ENCODE results near the gene PEX26.
"Not testable (repeated sequence)": the region's sequence is repeated elsewhere in the genome, so short reads cannot be mapped to it uniquely, and the experiment has no call there.

The PEX26 gene

GRCh38 chr22:18068381-18068988 is 9.3 kb upstream of the PEX26 start:
- no peak for DNase-seq
- in situ Hi-C loops (cut with MboI; ENCODE audit: low pct_unique_long_range_greater_than_20kb, low sequenced_read_pairs), result no loop called here

GRCh38 chr22:18069041-18069440 is 8.7 kb upstream of the PEX26 start:
- in situ Hi-C loops (cut with MboI; ENCODE audit: low pct_unique_long_range_greater_than_20kb, low sequenced_read_pairs), result no loop called here
- no peak for DNase-seq

GRCh38 chr22:18070041-18070440 is 7.7 kb upstream of the PEX26 start:
- in situ Hi-C loops (cut with MboI; ENCODE audit: low pct_unique_long_range_greater_than_20kb, low sequenced_read_pairs), result loop anchor here (10.0 kb wide), 1 partner anchor 235 kb away; no protein-coding TSS in a partner anchor

GRCh38 chr22:18070556-18071306 is 7.1 kb upstream of the PEX26 start:
- in situ Hi-C loops (cut with MboI; ENCODE audit: low pct_unique_long_range_greater_than_20kb, low sequenced_read_pairs), result loop anchor here (10.0 kb wide), 1 partner anchor 236 kb away; no protein-coding TSS in a partner anchor
- DNase-seq, result no peak

More at GRCh38 chr22:18070041-18070440, 7.7 kb upstream of the PEX26 start:
- DNase-seq, result no peak

DNA sequence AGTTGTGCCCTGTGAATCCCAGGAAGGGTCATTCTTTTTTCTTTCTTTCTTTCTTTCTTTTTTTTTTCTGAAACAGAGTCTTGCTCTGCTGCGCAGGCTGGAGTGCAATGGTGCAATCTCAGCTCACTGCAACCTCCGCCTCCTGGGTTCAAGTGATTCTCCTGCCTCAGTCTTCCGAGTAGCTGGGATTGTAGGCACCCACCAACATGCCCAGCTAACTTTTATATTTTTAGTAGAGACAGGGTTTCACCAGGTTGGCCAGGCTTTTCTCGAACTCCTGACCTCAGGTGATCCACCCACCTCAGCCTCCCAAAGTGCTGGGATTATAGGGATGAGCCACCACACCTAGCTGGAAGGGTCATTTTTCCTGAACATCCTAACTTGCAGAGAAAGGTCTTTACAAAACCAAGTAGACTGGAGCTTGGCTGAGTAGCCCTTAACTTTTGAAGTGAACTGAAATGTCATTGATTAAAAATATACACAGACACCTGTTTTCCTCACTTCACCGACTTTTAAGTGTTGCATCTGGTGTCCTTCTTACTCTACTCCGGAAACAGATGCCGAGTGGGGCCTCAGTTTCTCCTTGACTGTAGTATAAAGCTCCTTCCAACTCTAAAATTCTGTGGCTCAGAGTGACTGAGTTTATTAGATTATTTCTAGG is 6.4 kb upstream of the PEX26 start:
- in situ Hi-C loops (cut with MboI; ENCODE audit: low pct_unique_long_range_greater_than_20kb, low sequenced_read_pairs), result loop anchor here (10.0 kb wide), 1 partner anchor 237 kb away; no protein-coding TSS in a partner anchor
- not testable (repeated sequence) for DNase-seq

GRCh38 chr22:18071968-18072310 is 5.9 kb upstream of the PEX26 start:
- in situ Hi-C loops (cut with MboI; ENCODE audit: low pct_unique_long_range_greater_than_20kb, low sequenced_read_pairs), result loop anchor here (10.0 kb wide), 1 partner anchor 237 kb away; no protein-coding TSS in a partner anchor
- no peak for DNase-seq

DNA sequence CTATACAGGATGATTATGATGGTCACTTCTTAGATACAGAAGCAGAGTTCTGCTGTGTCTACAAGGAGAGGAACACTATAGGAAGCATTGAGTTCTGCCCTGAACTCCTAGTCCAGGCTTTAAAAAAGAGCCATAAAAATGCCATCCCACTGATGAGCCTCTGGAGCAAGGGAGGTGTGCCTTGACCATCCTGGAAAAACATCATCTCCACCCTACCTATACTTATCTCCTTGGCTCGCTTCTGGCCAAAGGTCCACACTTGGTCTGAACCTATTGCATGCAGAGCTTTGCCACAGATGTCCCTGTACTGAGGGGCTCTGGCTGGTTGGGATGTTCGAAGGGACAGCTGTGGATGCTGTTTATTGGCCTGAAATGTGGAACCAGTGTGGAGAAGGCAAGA is 4.3 kb upstream of the PEX26 start:
- in situ Hi-C loops (cut with MboI; ENCODE audit: low pct_unique_long_range_greater_than_20kb, low sequenced_read_pairs), result loop anchor here (10.0 kb wide), 1 partner anchor 239 kb away; no protein-coding TSS in a partner anchor
- DNase-seq, result no peak

DNA sequence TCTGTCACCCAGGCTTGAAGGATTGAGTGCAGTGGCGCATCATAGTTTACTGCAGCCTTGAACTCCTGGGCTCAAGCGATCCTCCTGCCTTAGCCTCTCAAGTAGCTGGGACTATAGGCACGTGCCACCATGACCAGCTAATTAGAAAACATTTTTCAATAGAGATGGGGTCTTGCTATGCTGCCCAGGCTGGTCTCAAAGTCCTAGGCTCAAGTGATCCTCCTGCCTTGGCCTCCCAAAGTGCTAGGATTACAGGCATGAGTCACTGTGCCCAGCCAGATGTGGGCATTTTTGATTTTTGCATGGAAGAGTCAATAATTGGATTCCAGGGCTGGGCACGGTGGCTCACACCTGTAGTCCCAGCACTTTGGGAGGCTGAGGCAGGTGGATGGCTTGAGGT is 3.9 kb upstream of the PEX26 start:
- not testable (repeated sequence) for DNase-seq
- in situ Hi-C loops (cut with MboI; ENCODE audit: low pct_unique_long_range_greater_than_20kb, low sequenced_read_pairs), result loop anchor here (10.0 kb wide), 1 partner anchor 239 kb away; no protein-coding TSS in a partner anchor

DNA sequence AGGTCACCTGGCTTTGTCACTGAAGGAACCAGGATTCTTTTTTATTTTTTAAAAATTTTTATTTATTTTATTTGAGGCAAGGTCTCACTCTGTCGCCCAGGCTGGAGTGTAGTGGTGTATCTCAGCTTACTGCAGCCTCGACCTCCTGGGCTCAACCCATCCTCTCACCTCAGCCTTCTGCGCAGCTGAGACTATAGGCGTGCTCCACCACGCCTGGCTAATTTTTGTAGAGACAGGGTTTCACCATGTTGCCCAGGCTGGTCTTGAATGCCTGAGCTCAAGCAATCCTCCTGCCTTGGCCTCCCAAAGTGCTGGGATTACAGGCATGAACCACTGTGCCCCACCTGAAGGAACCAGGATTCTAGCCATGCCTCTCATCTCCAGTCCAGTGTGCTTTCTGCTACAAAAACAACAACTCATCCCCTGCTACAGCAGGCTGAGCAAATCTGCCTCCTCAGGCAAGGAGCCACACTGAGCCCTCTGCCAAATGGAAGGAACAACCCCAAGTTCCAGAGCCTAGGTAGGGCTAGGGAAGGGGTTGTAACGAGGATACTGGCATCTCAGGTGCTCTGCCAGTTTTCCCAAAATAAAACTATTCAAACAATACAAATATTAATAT is 2.6 kb upstream of the PEX26 start:
- DNase-seq, result no peak
- in situ Hi-C loops (cut with MboI; ENCODE audit: low pct_unique_long_range_greater_than_20kb, low sequenced_read_pairs), result loop anchor here (10.0 kb wide), 1 partner anchor 240 kb away; no protein-coding TSS in a partner anchor

GRCh38 chr22:18075720-18076497 is 1.9 kb upstream of the PEX26 start:
- in situ Hi-C loops (cut with MboI; ENCODE audit: low pct_unique_long_range_greater_than_20kb, low sequenced_read_pairs), result loop anchor here (10.0 kb wide), 1 partner anchor 241 kb away; no protein-coding TSS in a partner anchor
- DNase-seq, result peak; percentile 91

GRCh38 chr22:18077087-18077638 is 627 bp upstream of the PEX26 start:
- DNase-seq, result no peak
- in situ Hi-C loops (cut with MboI; ENCODE audit: low pct_unique_long_range_greater_than_20kb, low sequenced_read_pairs), result loop anchor here (10.0 kb wide), 1 partner anchor 242 kb away; no protein-coding TSS in a partner anchor

- peak; percentile 52 for DNase-seq
- in situ Hi-C loops (cut with MboI; ENCODE audit: low pct_unique_long_range_greater_than_20kb, low sequenced_read_pairs), result loop anchor here (10.0 kb wide), 1 partner anchor 244 kb away; no protein-coding TSS in a partner anchor
Observed at GRCh38 chr22:18078329-18079041, 695 bp downstream of the PEX26 start.

- no peak for DNase-seq
- in situ Hi-C loops (cut with MboI; ENCODE audit: low pct_unique_long_range_greater_than_20kb, low sequenced_read_pairs), result loop anchor here (10.0 kb wide), 1 partner anchor 245 kb away; no protein-coding TSS in a partner anchor
Observed at GRCh38 chr22:18079706-18080233, 2.0 kb downstream of the PEX26 start.

DNA sequence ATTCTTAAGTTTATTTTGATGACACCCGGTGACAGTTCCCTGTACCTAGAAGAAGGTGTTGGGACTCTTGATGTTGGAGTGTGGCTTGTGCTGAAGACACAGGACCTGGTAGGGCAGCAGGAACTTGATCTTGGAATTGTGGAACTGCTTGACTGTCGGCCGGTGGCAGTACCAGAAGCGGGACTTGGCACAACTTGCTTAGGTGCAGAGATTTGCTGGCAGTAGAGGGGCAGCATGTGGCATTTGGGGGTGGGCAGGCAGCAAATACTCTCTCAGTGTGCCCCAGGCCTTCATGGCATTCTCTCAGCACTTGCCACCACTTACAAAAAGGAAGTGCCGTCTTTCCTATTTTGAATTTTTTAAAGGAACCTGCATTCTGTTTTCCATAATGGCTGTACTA is 3.6 kb downstream of the PEX26 start:
- in situ Hi-C loops (cut with MboI; ENCODE audit: low pct_unique_long_range_greater_than_20kb, low sequenced_read_pairs), result no loop called here
- no peak for DNase-seq

DNA sequence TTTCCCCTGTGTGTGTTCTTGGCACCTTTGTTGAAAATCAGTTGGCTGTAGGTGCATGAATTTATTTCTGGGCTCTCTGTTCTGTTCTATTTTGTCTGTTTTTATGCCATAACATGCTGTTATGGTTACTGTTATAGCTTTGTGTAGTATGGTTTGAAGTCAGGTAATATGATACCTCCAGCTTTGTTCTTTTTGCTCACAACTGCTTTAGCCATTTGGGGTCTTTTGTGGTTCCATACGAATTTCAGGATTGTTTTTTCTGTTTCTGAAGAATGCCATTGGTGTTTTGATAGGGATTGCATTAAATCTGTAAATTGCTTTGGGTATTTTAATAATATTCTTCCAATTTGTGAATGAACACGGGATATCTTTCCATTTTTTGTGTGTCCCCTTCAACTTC is 4.7 kb downstream of the PEX26 start:
- DNase-seq, result no peak
- in situ Hi-C loops (cut with MboI; ENCODE audit: low pct_unique_long_range_greater_than_20kb, low sequenced_read_pairs), result no loop called here

DNA sequence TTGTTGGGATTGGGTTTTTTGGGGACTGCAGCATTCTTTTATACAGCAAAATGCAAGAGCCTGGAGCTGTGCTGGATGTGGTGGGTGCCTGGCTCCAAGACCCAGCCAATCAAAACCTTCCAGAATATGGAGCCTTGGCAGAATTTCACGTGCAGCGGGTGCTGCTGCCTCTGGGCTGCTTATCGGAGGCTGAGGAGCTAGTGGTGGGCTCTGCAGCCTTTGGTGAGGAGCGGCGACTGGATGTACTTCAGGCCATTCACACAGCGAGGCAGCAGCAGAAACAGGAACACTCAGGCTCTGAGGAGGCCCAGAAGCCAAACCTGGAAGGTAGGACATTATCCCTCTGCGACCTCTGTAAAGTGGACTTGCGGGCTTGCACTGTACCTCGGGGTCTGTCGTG is 5.6 kb downstream of the PEX26 start:
- in situ Hi-C loops (cut with MboI; ENCODE audit: low pct_unique_long_range_greater_than_20kb, low sequenced_read_pairs), result no loop called here
- DNase-seq, result no peak

DNA sequence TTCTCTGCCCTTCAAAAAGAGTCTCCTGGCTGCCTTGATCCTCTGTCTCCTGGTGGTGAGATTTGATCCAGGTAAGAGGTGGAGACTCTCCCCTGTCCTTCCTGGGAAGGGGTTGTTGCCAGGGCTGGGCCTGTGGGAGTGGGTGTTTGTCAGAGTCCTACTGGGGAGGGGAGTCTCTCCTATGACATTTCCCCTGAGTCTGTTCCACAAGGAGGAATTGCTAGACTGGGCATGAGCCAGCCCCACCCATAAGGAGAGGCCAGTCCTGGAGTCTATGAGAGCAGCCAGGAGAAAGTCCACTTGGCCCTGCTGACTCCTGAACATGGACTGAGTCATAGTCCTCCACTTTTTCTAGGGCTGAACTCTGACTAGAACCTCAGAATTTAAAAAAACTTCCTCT is 7.4 kb downstream of the PEX26 start:
- in situ Hi-C loops (cut with MboI; ENCODE audit: low pct_unique_long_range_greater_than_20kb, low sequenced_read_pairs), result no loop called here
- DNase-seq, result no peak

All from KBM-7 (cell line).